ENCODE results near the gene ATXN1.

The ATXN1 gene

DNA sequence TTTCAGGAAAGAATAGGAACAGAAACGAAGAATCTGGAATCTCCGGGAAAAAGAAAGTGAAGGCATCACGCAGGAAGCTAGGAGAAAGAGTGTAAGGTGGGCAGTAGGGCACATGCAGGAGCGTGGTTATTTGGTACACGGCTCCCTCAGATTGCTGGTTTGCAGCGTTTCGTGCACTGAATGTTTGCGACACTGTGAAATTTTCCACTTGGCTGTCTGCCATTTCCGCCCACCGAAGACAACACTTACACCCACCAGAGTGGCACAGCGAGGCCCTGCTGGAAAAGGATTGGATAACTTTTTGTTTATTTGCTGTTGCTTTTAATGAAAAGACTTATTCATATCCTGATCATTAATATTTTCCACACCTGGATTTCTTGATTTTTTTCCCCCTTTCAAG is 274.6 kb downstream of the ATXN1 start:
- no peak overlapping the region for H3K4me3 ChIP-seq (ENCODE audit: low read depth, low read length)
- TF ChIP-seq, protein P1, sequence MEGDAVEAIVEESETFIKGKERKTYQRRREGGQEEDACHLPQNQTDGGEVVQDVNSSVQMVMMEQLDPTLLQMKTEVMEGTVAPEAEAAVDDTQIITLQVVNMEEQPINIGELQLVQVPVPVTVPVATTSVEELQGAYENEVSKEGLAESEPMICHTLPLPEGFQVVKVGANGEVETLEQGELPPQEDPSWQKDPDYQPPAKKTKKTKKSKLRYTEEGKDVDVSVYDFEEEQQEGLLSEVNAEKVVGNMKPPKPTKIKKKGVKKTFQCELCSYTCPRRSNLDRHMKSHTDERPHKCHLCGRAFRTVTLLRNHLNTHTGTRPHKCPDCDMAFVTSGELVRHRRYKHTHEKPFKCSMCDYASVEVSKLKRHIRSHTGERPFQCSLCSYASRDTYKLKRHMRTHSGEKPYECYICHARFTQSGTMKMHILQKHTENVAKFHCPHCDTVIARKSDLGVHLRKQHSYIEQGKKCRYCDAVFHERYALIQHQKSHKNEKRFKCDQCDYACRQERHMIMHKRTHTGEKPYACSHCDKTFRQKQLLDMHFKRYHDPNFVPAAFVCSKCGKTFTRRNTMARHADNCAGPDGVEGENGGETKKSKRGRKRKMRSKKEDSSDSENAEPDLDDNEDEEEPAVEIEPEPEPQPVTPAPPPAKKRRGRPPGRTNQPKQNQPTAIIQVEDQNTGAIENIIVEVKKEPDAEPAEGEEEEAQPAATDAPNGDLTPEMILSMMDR (IDR thresholded peaks at IDR 0.05; ENCODE audit: low read depth, low read length): no peak

DNA sequence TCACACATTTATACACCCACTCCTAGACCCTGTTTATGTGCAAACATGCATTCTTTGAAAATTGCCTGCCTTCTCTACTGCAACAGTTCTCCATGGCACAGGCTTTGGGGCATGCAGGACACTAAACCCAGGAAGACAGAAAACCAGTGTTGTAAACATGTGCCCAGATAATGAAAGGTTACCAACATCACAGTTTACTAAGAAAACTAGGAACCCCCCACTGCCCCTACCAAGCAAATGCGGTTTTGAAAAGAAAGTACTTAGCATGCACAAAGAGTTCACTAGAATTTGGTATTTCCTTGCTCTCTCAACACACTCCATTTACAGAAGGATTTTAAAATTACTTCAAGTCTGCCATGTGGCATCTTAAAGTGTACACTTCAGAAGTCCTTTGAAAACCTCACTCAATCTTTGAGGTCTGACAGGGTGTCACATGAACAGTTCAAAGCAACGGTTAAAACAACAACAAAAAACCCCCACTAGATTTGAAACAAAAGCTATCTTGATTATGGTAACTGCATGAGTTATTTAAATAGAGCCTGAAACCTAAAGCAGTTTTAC is 277.9 kb downstream of the ATXN1 start:
- TF ChIP-seq, protein P1 (IDR thresholded peaks at IDR 0.05; ENCODE audit: low read depth, low read length): no peak

DNA sequence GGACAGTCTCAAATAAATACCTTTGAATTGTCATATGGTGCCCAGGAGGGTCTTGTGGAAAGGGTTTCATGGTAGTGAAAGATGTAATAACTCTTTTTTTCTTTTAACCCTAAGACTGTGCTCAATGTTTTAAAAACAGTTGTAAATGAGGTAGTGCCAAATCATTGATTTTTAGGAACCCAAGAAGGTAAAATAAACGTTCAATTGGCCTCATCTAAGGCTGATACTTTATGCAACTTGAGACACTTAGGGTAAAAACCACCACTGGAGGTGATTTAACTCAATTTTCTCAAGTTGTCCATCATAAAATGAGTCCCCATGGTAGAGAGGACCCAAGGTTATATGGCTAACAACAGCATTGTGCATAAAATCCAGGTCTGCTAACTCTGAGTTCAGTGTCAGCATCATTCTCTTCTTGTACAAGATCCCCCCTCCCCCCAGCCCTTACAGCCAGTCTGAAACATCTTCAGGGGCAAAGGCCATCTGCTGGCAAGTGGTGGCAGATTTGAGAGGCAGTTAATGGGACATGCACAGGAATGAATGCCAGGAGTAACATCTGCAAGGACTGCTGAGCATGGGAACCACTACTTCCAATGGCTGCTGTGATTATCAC is 278.5 kb downstream of the ATXN1 start:
- TF ChIP-seq, protein P1 (IDR thresholded peaks at IDR 0.05; ENCODE audit: low read depth, low read length): no peak
- H3K4me3 ChIP-seq (ENCODE audit: low read depth, low read length): no peak overlapping the region

More for the DNA sequence above, 277.9 kb downstream of the ATXN1 start:
- H3K4me3 ChIP-seq (ENCODE audit: low read depth, low read length): no peak overlapping the region

DNA sequence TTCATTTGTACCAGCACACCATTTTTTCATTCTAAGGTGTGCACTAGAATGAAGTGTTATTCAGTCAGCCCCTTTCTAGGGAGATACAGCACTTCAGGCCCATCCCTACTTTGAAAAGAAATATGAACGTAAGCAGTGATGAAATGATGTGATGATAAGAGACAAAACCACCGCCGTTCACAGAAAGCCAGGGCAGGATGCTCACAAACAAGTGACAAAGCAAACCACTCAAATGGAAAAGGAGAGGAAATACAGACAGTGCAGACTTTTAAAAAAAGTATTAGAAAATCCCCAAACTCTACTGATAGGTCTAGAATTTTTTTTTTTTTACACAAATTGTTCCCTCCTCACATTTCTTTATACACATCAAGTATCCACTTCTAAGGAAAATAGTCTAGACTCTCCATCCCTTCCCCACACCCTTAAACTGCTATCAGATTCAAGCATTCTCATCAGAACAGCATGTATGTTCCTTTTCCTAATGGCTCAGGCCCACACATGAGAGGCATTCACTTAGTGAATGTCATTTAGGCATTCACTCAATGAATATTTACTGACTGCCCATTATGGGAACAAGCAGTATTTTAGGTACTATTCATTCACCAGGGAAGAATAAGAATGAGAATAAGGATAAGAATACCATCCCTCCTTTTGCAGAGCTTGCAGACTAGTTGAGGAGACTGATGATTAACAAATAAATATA is 279.4 kb downstream of the ATXN1 start:
- TF ChIP-seq, protein P1 (IDR thresholded peaks at IDR 0.05; ENCODE audit: low read depth, low read length): no peak

DNA sequence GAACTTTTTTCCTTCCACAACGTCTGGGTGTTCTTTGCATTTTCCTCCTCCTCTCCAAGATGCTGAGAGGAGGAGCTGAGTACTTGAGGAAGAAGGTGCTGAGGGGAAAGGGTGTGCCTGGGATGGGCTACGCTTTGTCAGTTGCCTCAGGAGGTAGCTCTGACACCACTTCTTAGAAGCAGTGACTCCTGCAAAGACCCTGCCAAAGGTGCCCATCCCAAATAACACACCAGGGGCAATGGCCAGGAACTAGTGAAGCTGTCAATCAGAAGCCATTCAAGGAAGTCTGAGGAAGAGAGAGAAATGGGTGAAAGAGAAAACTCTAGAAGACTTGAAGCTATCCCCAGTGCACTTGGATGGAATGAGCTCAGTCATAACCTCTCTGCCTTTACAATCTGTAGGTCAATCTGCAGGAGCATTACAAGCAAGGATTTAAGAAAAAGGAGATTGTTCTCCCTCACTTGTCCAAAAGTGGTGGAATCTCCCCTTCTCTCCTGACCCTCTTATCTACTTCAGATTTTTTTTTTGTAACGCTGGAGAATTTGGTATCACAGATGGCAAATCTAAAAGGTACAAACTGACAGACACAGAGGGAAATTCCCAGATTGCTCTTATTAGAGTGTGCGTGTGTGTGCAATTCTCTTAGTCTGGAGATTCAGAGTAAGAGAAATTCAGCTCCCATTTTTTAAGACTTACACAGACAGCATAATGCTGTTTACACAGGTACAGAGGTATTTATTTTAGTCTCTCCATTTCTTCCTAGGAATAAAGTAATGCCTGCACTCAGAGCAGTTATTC is 280.3 kb downstream of the ATXN1 start:
- TF ChIP-seq, protein P1 (IDR thresholded peaks at IDR 0.05; ENCODE audit: low read depth, low read length): no peak
- H3K4me3 ChIP-seq (ENCODE audit: low read depth, low read length): no peak overlapping the region

More for the DNA sequence above, 279.4 kb downstream of the ATXN1 start:
- H3K4me3 ChIP-seq (ENCODE audit: low read depth, low read length): no peak overlapping the region

DNA sequence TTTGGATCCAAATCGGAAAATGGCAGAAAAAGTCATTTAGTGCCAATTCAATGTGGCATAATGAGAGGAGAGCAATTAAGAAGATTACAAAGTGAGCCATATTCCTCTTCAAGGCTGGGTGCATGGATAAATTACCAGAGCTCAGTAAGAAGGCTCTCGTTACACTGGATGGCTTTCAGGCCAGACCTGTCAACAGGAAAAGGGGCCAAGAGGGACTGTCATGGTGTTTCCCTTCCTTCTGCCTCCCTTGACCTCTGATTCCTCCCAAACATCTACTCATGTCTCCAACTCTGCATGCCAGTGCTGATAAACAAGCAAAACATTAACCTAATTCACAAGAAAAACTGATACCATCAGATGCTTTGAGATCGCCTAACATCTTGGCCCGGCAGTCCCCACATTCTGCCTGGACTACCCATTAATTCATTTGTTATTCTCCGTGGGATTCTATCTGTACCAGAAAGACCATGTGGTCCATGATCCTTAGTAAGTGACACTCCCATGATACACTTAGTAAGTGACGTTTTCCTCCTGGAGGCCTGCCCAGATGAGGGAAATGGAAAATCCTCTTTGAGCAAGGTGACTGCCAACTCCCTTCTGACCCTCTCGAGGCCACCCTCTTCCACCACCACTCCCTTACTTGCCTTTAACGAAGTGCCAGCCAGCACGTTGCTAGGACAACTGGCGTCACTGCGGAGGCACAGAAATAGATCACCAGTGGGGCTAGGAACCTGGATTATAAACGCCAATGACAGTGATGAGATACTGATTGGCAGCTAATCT is 283.7 kb downstream of the ATXN1 start:
- TF ChIP-seq, protein P1 (IDR thresholded peaks at IDR 0.05; ENCODE audit: low read depth, low read length): no peak
- no peak overlapping the region for H3K4me3 ChIP-seq (ENCODE audit: low read depth, low read length)
